Mammary epithelial cell (primary cell): ENCODE measurements around the gene ERG.

Source experiments
- CTCF ChIP-seq, 2 donors: IDR thresholded peaks in 1 of 2; conservative IDR thresholded peaks in 1 of 2; 2 replicates each; pipeline ENCODE4 v1.5.1; 2011 to 2012; ENCODE audit warnings: inconsistent platforms in 2 of 2, low read length in 2 of 2, mild to moderate bottlenecking in 2 of 2, control low read depth in 1 of 2, low read depth in 1 of 2; ENCODE audit not compliant: insufficient read depth in 1 of 2; ENCODE audit errors: extremely low read depth in 1 of 2
- EZH2 ChIP-seq: IDR thresholded peaks from 2 replicates; pipeline ENCODE4 v1.6.1; 2012; ENCODE audit warnings: low read length, inconsistent platforms, borderline replicate concordance

GRCh38 chr21:38469642-38470041 is 28.6 kb downstream of the ERG start:
- TF ChIP-seq CTCF (conservative IDR thresholded peaks at IDR 0.05 in 1 of 2, IDR thresholded peaks at IDR 0.05 in 1 of 2; ENCODE audit: extremely low read depth in 1 of 2, insufficient read depth in 1 of 2, low read depth in 1 of 2, low read length in 2 of 2) (no peak), EZH2 (no peak)
